Measurements from ENCODE around the gene CUTC. TPM values are rescaled to one million over a fixed set of nuclear protein-coding genes. Genes with fewer than 3 reads are reported as not detected.
A peak's percentile ranks its signal among the peaks of the same experiment; 100 is the strongest.

Gene CUTC
- total RNA-seq, 2 donors from 2014 or later = 18.9 to 23.4 TPM

- ATAC-seq (no peak), DNase-seq (no peak)
- intact Hi-C loops (cut with DNase I) = no loop called here
Observed at GRCh38 chr10:99777918-99778714, 46.1 kb downstream of the CUTC start.

- intact Hi-C loops (cut with DNase I) = no loop called here
- ATAC-seq (peak; percentile 65 to 83), DNase-seq (no peak)
Observed at GRCh38 chr10:99779335-99779734, 47.3 kb downstream of the CUTC start.

GRCh38 chr10:99781734-99782429 lies 49.8 kb downstream of the CUTC start:
- DNase-seq (no peak), ATAC-seq (no peak)
- intact Hi-C loops (cut with DNase I) = no loop called here

DNA sequence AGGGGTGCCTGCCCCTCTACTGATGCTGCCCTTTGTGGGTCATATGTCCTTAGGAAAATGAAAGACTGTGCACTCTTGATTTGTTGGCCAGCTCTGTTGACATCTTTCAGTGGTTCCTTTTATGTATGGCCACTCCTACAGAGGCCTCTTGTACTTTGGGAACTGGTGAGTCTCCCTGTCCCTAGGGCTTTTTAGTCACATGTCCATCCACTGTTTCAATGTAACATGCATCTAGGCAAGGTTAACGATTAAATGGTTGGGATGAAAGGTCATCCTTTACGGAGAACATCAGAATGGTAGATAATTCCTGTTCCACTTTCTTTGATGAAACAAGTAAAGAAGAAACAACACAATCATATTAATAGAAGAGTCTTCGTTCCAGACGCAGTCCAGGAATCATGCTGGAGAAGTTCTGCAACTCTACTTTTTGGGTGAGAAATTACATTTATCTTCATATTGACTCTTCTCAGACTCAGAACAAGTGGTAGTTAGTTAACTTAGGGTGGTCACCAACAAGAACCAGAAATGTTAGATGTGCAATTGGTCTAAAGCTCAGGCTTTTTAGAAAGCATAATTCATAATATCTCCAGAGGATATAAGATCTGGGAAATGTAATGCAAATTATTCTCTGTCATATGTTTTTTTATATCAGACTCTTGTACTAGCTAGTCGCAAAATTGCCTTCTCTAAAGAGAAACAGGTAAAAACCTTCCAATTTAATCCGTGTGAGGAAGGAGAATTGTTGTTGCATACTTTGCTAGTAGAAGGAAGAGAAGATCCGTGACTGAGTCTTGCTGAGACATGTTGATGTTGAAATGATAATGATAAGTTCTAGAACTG lies 50.6 kb downstream of the CUTC start, which contains the start of gene ABCC2:
ABCC2 (plus strand) TSS at position 194 of the 840 bp plus-strand sequence; CDS start at position 399, 205 bp downstream.
- no peak for DNase-seq
- ATAC-seq = no peak
- intact Hi-C loops (cut with DNase I) = no loop called here

GRCh38 chr10:99784016-99784726 lies 52.1 kb downstream of the CUTC start:
- ATAC-seq (peak in 1 of 2 donors; percentile 54), DNase-seq (no peak)
- intact Hi-C loops (cut with DNase I) = no loop called here

DNA sequence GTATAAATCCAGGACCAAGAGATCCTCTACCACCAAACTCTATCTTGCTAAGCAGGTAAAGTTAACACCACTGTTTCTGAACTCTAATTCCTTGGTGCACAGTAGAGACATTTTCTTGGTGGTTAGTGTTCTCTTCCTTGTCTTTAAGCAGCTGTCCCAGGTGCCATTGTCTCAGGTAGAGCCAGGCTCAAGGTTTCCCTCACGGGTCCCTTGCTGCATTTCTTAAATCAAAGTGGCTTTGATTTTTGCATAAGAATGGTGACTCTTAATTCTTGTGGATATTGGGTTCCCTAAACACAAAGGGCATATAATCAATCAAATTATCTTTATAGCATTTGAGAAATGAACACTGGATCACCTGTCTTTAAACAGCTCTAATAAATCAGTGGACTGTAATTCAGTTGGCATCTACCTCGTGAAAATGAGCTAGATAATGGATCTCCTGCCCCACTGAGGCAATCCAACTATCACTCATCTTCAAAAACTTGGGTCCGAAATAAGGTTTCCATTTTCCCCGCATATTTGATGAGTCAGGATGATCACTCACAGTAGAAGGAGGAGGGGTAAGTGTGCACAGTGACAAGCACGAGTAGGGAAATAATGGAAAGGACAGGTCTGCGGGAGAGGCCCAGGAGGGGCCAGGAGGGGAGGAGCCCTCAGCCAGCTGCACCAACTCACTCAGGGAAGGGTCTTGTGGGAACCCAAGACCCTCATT lies 52.9 kb downstream of the CUTC start:
- no peak for ATAC-seq
- DNase-seq = no peak
- intact Hi-C loops (cut with DNase I) = no loop called here

- intact Hi-C loops (cut with DNase I) = no loop called here
- ATAC-seq (no peak), DNase-seq (no peak)
Observed at GRCh38 chr10:99785646-99786045, 53.6 kb downstream of the CUTC start.

DNA sequence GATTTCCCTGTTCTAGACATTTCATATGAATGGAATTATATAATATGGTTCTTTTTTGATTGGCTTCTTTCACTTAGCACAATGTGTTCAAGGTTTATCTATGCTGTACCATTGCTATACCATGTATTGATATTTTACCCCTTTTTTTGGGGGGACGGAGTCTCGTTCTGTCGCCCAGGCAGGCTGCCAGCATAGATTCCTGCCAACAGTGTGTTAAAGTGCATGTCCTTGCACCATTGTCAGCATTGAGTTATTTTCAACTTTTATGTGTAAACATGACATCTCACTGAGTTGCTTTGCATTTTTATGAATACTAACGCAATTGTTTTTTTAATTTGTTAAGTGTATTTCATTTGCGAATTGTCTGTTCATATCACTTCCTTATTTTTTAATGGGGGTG lies 55.3 kb downstream of the CUTC start:
- no peak for DNase-seq
- intact Hi-C loops (cut with DNase I) = no loop called here

DNA sequence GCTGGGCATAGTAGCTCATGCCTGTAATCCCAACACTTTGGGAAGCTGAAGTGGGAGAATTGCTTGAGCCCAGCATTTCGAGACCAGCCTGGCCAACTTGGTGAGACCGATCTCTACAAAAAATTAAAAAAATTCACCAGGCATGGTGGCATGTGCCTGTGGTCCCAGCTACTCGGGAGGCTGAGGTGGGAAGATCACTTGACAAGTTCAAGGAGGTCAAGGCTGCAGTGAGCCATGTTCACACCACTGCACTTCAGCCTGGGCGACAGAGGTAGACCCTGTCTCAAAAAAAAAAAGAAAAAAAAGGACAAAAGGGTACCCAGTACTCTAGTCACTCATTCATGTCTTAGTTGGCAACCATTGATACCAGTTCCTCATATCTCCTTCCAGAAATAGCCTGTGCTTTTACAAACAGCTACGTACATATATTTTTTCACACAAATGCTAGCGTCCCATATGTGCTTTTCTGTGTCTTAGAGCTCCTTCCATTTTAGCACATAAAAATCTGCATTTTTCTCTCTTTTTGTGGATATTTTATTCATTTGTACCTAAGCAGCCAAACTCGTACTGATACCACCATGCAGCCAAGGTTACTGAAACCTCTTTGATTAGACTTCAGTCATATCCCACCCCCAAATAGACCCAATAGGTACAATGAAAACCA lies 55.9 kb downstream of the CUTC start:
- DNase-seq (no peak), ATAC-seq (no peak)
- intact Hi-C loops (cut with DNase I) = no loop called here

More for the DNA sequence above, 55.3 kb downstream of the CUTC start:
- ATAC-seq = no peak

DNA sequence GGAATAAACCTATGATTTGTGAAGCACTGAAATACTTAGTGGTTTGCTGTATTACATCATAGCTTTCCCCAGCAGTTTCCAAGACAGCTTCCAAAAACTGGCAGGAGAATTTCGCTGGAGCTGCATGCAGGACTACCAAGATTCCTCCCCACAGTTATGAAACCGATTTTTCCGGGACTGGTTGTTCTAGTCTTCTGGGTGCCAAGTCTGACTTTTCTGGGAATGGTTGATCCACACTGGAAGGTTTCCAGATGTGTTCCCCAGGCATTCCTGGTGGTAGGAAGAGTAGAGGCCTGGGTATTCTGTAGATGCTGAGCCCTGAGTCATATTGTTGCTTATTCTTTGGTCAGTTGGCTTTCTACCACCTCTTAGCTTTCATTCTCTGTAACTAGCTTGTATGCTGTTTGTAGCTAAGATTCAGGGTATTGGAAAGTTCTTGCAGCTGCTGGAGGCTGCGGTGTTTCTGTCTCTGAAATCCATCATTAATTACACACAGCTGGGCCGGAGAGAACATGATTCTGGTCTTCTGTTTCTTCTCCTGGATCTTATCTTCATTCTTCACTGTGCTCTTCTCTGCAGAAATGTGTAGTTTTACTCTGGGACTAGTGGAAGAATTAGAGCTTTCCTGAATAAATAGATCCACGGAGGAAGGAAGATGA lies 56.7 kb downstream of the CUTC start:
- ATAC-seq (peak; percentile 81 to 91), DNase-seq (peak; percentile 41)
- intact Hi-C loops (cut with DNase I) = no loop called here

DNA sequence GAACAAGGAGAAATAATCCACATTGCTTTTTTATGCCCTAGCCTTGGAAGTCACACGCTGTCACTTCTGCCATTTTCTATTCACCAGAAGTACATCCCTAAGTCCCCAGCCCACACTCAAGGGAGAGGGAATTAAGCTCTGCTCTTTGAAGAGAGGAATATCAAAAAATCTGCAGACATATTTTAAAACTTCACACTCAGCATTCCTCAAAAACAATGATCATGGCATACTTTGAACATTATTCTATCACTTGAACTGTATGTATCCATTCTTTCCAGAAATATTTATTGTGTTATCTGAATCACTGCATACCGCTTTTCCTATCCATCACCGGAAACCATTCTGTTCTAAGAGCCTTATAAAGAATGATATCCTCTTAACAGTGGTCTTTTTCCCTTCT lies 59.8 kb downstream of the CUTC start:
- intact Hi-C loops (cut with DNase I) = no loop called here
- ATAC-seq = no peak
- no peak for DNase-seq

DNA sequence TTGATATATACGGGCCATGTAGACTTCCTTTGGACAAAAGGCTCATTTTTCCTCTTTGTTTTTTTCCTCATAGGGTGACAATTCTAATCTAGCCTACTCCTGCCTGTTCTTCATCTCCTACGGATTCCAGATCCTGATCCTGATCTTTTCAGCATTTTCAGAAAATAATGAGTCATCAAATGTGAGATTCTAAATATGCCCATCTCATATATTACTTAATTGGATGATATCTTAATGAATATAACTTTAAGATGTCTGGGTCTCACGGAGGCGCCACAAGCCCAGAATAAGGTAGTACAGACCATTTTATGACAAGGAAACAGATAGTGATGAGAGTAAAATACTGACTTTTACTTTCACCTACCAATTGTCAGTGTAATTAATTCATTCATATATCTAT lies 61.8 kb downstream of the CUTC start:
- DNase-seq (no peak), ATAC-seq (no peak)
- intact Hi-C loops (cut with DNase I) = no loop called here

DNA sequence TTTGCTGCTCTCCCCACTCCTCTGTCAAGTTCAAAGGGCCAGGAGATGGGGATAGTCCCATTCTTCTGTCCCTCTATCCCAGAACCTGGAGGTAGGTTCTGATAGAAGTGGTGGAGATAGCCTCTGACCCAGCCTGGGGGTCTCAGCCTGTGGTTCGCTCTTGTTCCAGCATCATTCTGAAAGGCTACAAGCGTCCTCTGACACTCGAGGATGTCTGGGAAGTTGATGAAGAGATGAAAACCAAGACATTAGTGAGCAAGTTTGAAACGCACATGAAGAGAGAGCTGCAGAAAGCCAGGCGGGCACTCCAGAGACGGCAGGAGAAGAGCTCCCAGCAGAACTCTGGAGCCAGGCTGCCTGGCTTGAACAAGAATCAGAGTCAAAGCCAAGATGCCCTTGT lies 64.9 kb downstream of the CUTC start:
- ATAC-seq = no peak
- DNase-seq = no peak
- intact Hi-C loops (cut with DNase I) = no loop called here

GRCh38 chr10:99798031-99798430 lies 66.0 kb downstream of the CUTC start:
- ATAC-seq (no peak), DNase-seq (no peak)
- intact Hi-C loops (cut with DNase I) = no loop called here

GRCh38 chr10:99798920-99799319 lies 66.9 kb downstream of the CUTC start:
- DNase-seq = no peak
- intact Hi-C loops (cut with DNase I) = no loop called here
- no peak for ATAC-seq

DNA sequence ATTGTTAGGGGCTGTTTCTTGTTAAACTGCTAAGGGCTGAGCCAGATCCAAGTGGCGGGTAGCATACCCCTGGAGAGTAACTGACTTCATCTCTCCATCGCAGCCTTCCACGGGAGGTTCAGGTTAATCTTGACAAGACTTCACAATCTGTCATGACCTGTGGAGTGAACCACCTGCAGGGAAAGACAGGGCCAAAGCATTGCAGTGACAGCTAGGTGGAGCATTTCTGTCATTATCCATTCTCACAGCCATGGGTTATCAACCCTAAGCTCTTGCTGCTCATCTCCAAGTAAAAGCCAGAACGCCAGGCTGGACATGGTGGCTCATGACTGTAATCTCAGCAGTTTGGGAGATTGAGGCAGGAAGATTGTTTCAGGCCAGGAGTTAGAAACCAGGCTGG lies 67.6 kb downstream of the CUTC start:
- ATAC-seq = no peak
- intact Hi-C loops (cut with DNase I) = no loop called here
- no peak for DNase-seq

- ATAC-seq (no peak), DNase-seq (no peak)
- intact Hi-C loops (cut with DNase I) = no loop called here
Observed at GRCh38 chr10:99804471-99804870, 72.4 kb downstream of the CUTC start.

DNA sequence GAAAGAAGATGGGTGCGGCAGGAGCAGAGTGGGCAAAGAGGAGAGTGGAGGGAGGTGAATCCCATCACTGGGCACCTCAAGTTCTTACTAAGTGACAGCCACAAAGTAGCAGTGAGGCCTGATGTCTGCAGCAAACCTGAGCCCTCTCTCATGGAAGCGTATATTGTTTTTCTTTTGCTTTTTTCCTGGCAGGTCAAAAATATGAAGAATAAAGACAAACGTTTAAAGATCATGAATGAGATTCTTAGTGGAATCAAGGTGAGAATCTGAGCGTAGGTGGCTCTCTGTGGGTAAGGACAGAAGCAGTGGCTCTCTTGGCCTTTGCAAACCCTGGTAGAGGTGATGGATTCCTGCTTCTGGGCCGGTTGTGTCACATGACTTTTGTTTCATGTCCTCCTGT lies 73.2 kb downstream of the CUTC start:
- ATAC-seq (no peak), DNase-seq (no peak)
- intact Hi-C loops (cut with DNase I) = no loop called here
